DOHH2 (cell line): Measurements from ENCODE around the gene GABBR1.

ENCODE experiments used
- H3F3A ChIP-seq: fragments of 200-600 bp; sonication (generic), shearing (Covaris generic); 2 replicates; pipeline ENCODE4 v1.6.0; 2016; ENCODE audit warnings: antibody characterized with exemption, mild to moderate bottlenecking; ENCODE audit not compliant: control insufficient read depth, insufficient read depth
- H3K27ac ChIP-seq: fragments of 200-600 bp; sonication (generic); 2 replicates; pipeline ENCODE4 v1.5.1; 2014; ENCODE audit warnings: low read depth, mild to moderate bottlenecking, low read length, moderate library complexity
- H3K27me3 ChIP-seq: fragments of 200-600 bp; sonication (generic); 2 replicates; pipeline ENCODE4 v1.6.1; 2014; ENCODE audit warnings: mild to moderate bottlenecking, low read length, mixed read lengths; ENCODE audit not compliant: control insufficient read depth
- H3K36me3 ChIP-seq: fragments of 200-600 bp; sonication (generic); 2 replicates; pipeline ENCODE4 v1.6.1; 2014; ENCODE audit warnings: mild to moderate bottlenecking, low read length, moderate library complexity, mixed read lengths; ENCODE audit not compliant: control insufficient read depth
- H3K4me1 ChIP-seq: fragments of 200-600 bp; sonication (generic); 2 replicates; pipeline ENCODE4 v1.6.1; 2014; ENCODE audit warnings: mild to moderate bottlenecking, low read length, mixed read lengths; ENCODE audit not compliant: control insufficient read depth
- H3K4me2 ChIP-seq: fragments of 200-600 bp; sonication (generic); 2 replicates; pipeline ENCODE4 v1.6.0; 2014; ENCODE audit warnings: mild to moderate bottlenecking, low read length, moderate library complexity
- H3K4me3 ChIP-seq: fragments of 200-600 bp; sonication (generic); 2 replicates; pipeline ENCODE4 v1.5.1; 2014; ENCODE audit warnings: mild to moderate bottlenecking, low read length, mixed read lengths
- H3K79me2 ChIP-seq: fragments of 200-600 bp; sonication (generic); 2 replicates; pipeline ENCODE4 v1.6.1; 2014; ENCODE audit warnings: mild to moderate bottlenecking, low read length, mixed read lengths; ENCODE audit not compliant: control insufficient read depth
- H3K9me2 ChIP-seq: fragments of 200-600 bp; sonication (generic); replicated peaks from 2 replicates; pipeline ENCODE4 v1.6.1; 2014; ENCODE audit warnings: mild to moderate bottlenecking, low read length, mixed read lengths; ENCODE audit not compliant: control insufficient read depth
- H3K9me3 ChIP-seq: fragments of 200-600 bp; sonication (generic); 2 replicates; pipeline ENCODE4 v1.6.1; 2014; ENCODE audit warnings: antibody characterized with exemption, low read length, mixed read lengths; ENCODE audit not compliant: control insufficient read depth, insufficient read depth
- H4K20me1 ChIP-seq: fragments of 200-600 bp; sonication (generic); 2 replicates; pipeline ENCODE4 v1.6.0; 2014; ENCODE audit warnings: low read depth, mild to moderate bottlenecking, antibody characterized with exemption, low read length, moderate library complexity; ENCODE audit not compliant: control insufficient read depth, insufficient read depth
- EZH2phosphoT487 ChIP-seq: fragments of 200-600 bp; sonication (generic); IDR thresholded peaks from 2 replicates; pipeline ENCODE4 v1.6.1; 2017; ENCODE audit warnings: borderline replicate concordance, mild to moderate bottlenecking, antibody characterized with exemption, low read length, moderate library complexity, mixed read lengths
- TF ChIP-seq, protein P1 (sequence below): fragments of 200-600 bp; sonication (generic); IDR thresholded peaks from one replicate; pipeline ENCODE4 v1.5.1; 2014; ENCODE audit warnings: antibody characterized with exemption, mild to moderate bottlenecking, low read depth, low read length; ENCODE audit not compliant: poor library complexity, severe bottlenecking

GABBR1 gene

DNA sequence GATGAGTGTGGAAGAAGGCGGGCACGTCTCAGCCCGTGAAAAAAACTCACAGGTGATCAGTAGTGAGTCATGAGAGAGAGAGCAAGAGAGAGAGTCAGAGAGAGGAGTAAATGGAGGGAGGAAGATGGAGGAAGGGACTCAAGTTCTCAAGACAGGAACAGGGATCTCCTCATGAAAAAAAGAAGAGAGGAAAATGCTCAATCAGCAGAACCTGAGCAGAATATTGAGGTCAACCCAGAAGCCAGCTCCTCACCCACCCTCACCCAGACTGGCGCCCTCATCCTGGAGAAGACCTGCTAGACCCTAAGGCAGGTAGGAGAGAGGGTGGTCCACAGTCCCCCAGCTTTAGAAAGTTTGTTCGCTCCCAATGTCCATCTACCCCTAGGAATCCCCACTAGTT is 78.2 kb downstream of the GABBR1 start:
- Histone ChIP-seq H3K4me3 (no peak overlapping the region), H3K27me3 (no peaks in the 10 kb centered on the region)
- TF ChIP-seq, protein P1, sequence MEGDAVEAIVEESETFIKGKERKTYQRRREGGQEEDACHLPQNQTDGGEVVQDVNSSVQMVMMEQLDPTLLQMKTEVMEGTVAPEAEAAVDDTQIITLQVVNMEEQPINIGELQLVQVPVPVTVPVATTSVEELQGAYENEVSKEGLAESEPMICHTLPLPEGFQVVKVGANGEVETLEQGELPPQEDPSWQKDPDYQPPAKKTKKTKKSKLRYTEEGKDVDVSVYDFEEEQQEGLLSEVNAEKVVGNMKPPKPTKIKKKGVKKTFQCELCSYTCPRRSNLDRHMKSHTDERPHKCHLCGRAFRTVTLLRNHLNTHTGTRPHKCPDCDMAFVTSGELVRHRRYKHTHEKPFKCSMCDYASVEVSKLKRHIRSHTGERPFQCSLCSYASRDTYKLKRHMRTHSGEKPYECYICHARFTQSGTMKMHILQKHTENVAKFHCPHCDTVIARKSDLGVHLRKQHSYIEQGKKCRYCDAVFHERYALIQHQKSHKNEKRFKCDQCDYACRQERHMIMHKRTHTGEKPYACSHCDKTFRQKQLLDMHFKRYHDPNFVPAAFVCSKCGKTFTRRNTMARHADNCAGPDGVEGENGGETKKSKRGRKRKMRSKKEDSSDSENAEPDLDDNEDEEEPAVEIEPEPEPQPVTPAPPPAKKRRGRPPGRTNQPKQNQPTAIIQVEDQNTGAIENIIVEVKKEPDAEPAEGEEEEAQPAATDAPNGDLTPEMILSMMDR: no peak
- no peak for TF ChIP-seq EZH2phosphoT487

DNA sequence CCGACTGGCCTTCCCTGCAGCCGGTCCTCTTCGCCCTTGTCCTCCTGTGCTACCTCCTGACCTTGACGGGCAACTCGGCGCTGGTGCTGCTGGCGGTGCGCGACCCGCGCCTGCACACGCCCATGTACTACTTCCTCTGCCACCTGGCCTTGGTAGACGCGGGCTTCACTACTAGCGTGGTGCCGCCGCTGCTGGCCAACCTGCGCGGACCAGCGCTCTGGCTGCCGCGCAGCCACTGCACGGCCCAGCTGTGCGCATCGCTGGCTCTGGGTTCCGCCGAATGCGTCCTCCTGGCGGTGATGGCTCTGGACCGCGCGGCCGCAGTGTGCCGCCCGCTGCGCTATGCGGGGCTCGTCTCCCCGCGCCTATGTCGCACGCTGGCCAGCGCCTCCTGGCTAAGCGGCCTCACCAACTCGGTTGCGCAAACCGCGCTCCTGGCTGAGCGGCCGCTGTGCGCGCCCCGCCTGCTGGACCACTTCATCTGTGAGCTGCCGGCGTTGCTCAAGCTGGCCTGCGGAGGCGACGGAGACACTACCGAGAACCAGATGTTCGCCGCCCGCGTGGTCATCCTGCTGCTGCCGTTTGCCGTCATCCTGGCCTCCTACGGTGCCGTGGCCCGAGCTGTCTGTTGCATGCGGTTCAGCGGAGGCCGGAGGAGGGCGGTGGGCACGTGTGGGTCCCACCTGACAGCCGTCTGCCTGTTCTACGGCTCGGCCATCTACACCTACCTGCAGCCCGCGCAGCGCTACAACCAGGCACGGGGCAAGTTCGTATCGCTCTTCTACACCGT is 79.5 kb downstream of the GABBR1 start:
- no peaks in the 10 kb centered on the region for H3K4me1 ChIP-seq
- no peaks in the 10 kb centered on the region for H3K36me3 ChIP-seq
- H3F3A ChIP-seq: no peaks in the 10 kb centered on the region
- 0 out of 2 replicates have a peak, but pooled peaks cover 4% of the 10 kb centered on the region for H3K9me3 ChIP-seq
- H4K20me1 ChIP-seq: no peaks in the 10 kb centered on the region
- H3K9me2 ChIP-seq: no peaks in the 10 kb centered on the region
- no peak overlapping the region for H3K27ac ChIP-seq
- no peak for TF ChIP-seq EZH2phosphoT487
- TF ChIP-seq, protein P1: no peak
- H3K27me3 ChIP-seq: no peaks in the 10 kb centered on the region
- no peak overlapping the region for H3K4me2 ChIP-seq
- H3K4me3 ChIP-seq: no peak overlapping the region
- H3K79me2 ChIP-seq: no peaks in the 10 kb centered on the region

More for the DNA sequence above, 78.2 kb downstream of the GABBR1 start:
- 0 out of 2 replicates have a peak, but pooled peaks cover 4% of the 10 kb centered on the region for H3K9me3 ChIP-seq
- H4K20me1 ChIP-seq: no peaks in the 10 kb centered on the region
- no peaks in the 10 kb centered on the region for H3K36me3 ChIP-seq
- H3K4me1 ChIP-seq: no peaks in the 10 kb centered on the region
- H3F3A ChIP-seq: no peaks in the 10 kb centered on the region
- no peaks in the 10 kb centered on the region for H3K9me2 ChIP-seq
- H3K4me2 ChIP-seq: no peak overlapping the region
- H3K27ac ChIP-seq: no peak overlapping the region
- H3K79me2 ChIP-seq: no peaks in the 10 kb centered on the region

DNA sequence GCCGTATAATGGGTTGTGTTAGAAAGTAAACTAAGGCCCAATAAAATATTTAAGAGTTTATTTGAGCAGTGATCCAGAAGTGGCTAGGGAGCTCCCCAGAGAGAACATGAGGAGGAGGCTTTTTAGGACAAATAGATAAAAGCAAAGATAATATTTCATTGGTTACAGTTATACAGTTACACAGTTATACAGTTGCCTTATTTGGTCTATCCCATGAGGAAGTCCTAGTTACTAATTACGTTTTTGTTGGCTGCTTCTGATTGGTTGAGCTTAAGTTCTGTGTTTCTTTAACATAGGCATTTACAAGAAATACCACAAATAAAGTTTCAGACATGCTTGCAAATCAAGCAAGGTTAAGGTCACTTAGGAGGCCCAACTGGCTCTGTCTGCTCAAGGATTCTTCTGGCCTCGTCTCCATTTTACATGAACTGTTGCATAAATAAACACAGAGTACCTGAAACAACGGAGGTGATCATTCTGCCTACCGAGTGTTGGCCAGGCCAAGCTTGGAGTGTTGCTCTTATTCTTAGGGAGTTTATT is 80.4 kb downstream of the GABBR1 start:
- no peak overlapping the region for H3K4me2 ChIP-seq
- no peaks in the 10 kb centered on the region for H3K79me2 ChIP-seq
- no peaks in the 10 kb centered on the region for H3F3A ChIP-seq
- no peaks in the 10 kb centered on the region for H3K9me2 ChIP-seq
- no peaks in the 10 kb centered on the region for H3K4me1 ChIP-seq
- H3K27me3 ChIP-seq: no peaks in the 10 kb centered on the region
- 0 out of 2 replicates have a peak, but pooled peaks cover 4% of the 10 kb centered on the region for H3K9me3 ChIP-seq
- no peak for TF ChIP-seq EZH2phosphoT487
- TF ChIP-seq, protein P1: no peak
- no peaks in the 10 kb centered on the region for H4K20me1 ChIP-seq
- no peaks in the 10 kb centered on the region for H3K36me3 ChIP-seq
- no peak overlapping the region for H3K4me3 ChIP-seq
- H3K27ac ChIP-seq: no peak overlapping the region
